Motor neuron (in vitro differentiated cells): ENCODE data around the gene DPP10. TPM values are rescaled to one million over a fixed set of nuclear protein-coding genes. Genes with fewer than 3 reads are reported as not detected.

Experiments used
- ATAC-seq, 8 experiments: fragments of 200-7000 bp; cut with Tn5 transposase; replicated peaks in 6 of 8; 2 replicates each; pipeline ENCODE4 v1.8.0; 2021; ENCODE audit warnings: mild to moderate bottlenecking in 8 of 8, moderate library complexity in 8 of 8
- H3K27ac ChIP-seq, 2 donors: fragments of 250-450 bp; sonication (Bioruptor Pico); 2 replicates each; pipeline ENCODE4 v1.9.0; 2021; ENCODE audit warnings: antibody characterized with exemption in 2 of 2, mild to moderate bottlenecking in 2 of 2, moderate library complexity in 1 of 2
- H3K4me1 ChIP-seq, 2 donors: fragments of 250-450 bp; sonication (Bioruptor Pico); replicated peaks in 1 of 2; 2 replicates each; pipeline ENCODE4 v1.6.1; 2021; ENCODE audit warnings: antibody characterized with exemption in 2 of 2, mild to moderate bottlenecking in 2 of 2, moderate library complexity in 1 of 2
- H3K4me3 ChIP-seq, 5 donors: fragments of 250-450 bp; sonication (Bioruptor Pico); 2 replicates each; pipeline ENCODE4 v1.9.0; 2021; ENCODE audit warnings: antibody characterized with exemption in 5 of 5, mild to moderate bottlenecking in 5 of 5, moderate library complexity in 4 of 5
- WGBS, 10 experiments: fragments of 450-650 bp; shearing (Covaris generic); methylation state at CpG; one replicate each; pipeline ENCODE4 v1.0.0; 2022; 5-methylcytosine and 5-hydroxymethylcytosine counted together
- in situ Hi-C, 9 experiments: fragments of 400-800 bp; cut with MboI; loops; one replicate each; pipeline ENCODE4 v1.15.0; 2021; ENCODE audit warnings: low sequenced_read_pairs in 9 of 9, low pct_unique_long_range_greater_than_20kb in 2 of 9; ENCODE audit not compliant: unreplicated experiment in 9 of 9
- total RNA-seq, 8 experiments: library from RNA; unstranded; fragments of 300-600 nt; gene quantifications; 2 replicates each; pipeline versions ENCODE4 v1.2.3 to v1.2.4, GENCODE V29; 2022

DPP10 gene
- total RNA-seq, 8 experiments from 2014 or later: 0.36 to 11.2 (median 6.7) TPM; not detected in 1

DNA sequence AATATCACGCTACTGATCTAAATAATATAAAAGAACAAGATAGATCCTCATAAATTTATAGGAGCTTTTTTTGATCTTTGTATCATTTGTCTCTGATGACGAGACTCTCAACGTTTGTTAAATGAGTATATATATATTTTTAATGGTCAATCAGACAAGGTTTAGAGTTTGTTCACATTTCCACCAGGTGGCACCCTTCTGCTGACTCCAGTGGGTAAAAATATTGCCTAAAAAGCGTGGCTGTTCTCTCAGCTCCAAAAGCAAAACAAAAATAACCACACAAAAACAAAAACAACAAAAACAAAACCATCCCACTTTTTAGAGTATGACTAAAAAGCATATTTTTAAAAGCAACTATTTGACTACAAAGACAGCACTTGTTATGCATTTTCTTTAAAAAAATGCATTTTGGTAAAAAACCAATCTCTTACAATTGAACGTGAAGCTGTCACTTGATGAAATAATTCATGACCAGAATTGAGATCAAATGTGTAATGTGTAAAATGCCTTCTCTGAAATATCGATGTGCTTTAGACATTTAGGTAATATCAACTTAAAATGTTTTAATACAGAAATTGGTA lies 723.2 kb downstream of the DPP10 start:
- Histone ChIP-seq H3K4me3 (no peak overlapping the region), H3K27ac (no peak overlapping the region), H3K4me1 (peaks cover 0 to 3% of the 10 kb centered on the region in 2 donors)
- ATAC-seq: peak in 1 of 8 experiments; percentile 47
- in situ Hi-C loops: no loop called here
- WGBS, 10 experiments: 0 to 63% (median 36%) methylated on average over 3 to 6 of the region's 6 CpGs

DNA sequence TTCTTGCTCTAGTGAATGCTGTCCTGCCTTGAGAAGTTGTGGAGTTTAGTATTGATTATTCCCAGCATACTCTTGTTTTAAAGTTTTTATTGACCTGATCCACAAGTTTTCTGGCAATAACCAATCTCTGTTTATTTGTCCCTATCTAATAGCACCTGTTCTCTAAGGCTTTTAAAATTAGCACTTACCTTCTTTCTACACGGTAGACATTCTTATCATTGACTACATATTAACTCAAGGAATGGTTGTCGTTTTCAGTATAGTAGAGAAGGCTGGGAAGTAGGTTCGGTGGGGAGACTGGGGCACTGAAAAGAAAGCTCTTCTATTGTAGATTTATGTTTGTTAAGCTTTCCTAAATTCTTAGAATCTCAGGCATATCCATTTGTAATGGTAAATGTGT lies 726.0 kb downstream of the DPP10 start:
- in situ Hi-C loops: no loop called here
- ATAC-seq: no peak
- H3K4me1 ChIP-seq: peaks cover 0 to 3% of the 10 kb centered on the region in 2 donors
- no peak overlapping the region for H3K27ac ChIP-seq
- 2 to 78% (median 54%) methylated on average over 1 to 3 of the region's 3 CpGs for WGBS, 10 experiments
- H3K4me3 ChIP-seq: no peak overlapping the region

GRCh38 chr2:115169814-115170213 lies 727.4 kb downstream of the DPP10 start:
- WGBS, 10 experiments: 50 to 100% (median 91%) methylated on average over 1 of the region's 1 CpG; no CpG with 5 or more reads in 2 of the 10 experiments

DNA sequence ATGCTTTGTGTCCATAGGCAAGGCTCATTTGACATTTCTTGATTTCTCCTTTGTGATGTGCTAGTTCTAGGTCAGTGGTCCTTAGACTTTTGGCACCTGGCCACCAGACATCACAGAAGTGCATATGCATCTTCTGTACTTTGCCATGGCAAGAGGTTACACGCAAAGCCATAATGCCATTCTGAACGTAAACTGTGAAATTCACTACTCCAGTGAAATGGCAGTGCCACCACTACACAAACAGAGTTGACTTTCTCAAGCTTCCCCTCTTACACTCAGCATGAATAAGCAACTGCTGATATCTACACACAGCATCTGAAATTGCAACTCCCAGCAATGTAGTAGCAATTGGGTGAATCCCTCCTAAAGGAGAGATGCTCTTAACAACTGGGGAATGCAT lies 729.3 kb downstream of the DPP10 start:
- Histone ChIP-seq H3K4me3 (no peak overlapping the region), H3K27ac (no peak overlapping the region), H3K4me1 (no peaks in the 10 kb centered on the region)
- WGBS, 10 experiments: 20 to 100% (median 86%) methylated on average over 1 to 2 of the region's 2 CpGs; no CpG with 5 or more reads in 5 of the 10 experiments
- in situ Hi-C loops: no loop called here
- no peak for ATAC-seq

More at GRCh38 chr2:115169814-115170213, 727.4 kb downstream of the DPP10 start:
- no peak overlapping the region for H3K27ac ChIP-seq
- H3K4me1 ChIP-seq: peaks cover 0 to 3% of the 10 kb centered on the region in 2 donors
- no peak overlapping the region for H3K4me3 ChIP-seq
- ATAC-seq: no peak
- in situ Hi-C loops: no loop called here

DNA sequence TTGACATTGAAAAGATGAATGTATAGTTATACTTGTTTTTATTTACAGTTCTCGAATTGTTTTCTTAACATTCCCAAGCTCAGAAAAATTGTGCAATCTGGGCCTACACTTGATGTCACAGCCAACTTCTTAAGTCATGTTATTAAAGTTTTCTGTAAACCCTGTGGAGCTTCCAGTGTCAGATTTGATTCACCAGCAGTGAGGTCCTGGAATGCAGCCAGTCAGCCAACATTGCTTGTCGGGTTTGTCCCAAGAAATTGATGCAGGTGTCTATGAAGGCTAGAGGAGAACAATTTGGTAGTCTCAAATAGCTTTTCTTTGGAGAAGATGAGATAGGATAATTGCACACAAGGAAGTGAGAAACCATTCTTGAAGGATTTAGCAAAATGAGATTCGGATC lies 732.2 kb downstream of the DPP10 start:
- Histone ChIP-seq H3K4me1 (no peaks in the 10 kb centered on the region), H3K27ac (no peak overlapping the region), H3K4me3 (no peak overlapping the region)
- ATAC-seq: no peak
- WGBS, 10 experiments: 0 to 100% (median 67%) methylated on average over 1 to 3 of the region's 3 CpGs; no CpG with 5 or more reads in 1 of the 10 experiments
- in situ Hi-C loops: no loop called here

DNA sequence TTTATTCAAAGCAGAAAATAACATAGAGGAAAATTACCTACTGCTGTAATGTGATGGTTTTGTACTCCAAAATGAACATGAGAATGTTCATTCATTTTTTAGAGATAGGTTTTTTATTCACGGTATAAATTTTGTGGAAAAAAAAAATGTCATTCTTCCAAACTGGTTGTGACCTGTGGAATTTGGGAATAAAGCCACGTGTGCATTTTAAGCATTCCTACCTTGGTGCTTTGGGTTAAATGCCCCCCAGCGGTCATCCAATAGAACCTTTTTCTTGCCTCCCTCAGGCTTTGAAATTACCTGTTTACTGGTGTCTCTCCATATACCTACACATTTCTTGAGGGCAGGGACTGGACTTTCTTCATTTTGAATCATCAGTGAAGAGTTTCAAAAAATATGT lies 740.7 kb downstream of the DPP10 start:
- in situ Hi-C loops: no loop called here
- peaks cover 0 to 5% of the 10 kb centered on the region in 2 donors for H3K4me1 ChIP-seq
- no peak overlapping the region for H3K4me3 ChIP-seq
- 0 to 100% (median 67%) methylated on average over 1 to 3 of the region's 3 CpGs; no CpG with 5 or more reads in 1 of the 10 experiments for whole genome bisulfite sequencing, 10 experiments
- H3K27ac ChIP-seq: no peak overlapping the region
- ATAC-seq: no peak

- peaks cover 0 to 6% of the 10 kb centered on the region in 2 donors for H3K4me1 ChIP-seq
- WGBS, 10 experiments: 23 to 95% (median 77%) methylated on average over 2 to 10 of the region's 13 CpGs; no CpG with 5 or more reads in 3 of the 10 experiments
- in situ Hi-C loops: no loop called here
These were observed 748.0 kb downstream of the DPP10 start for GRCh38 chr2:115190459-115190858.

DNA sequence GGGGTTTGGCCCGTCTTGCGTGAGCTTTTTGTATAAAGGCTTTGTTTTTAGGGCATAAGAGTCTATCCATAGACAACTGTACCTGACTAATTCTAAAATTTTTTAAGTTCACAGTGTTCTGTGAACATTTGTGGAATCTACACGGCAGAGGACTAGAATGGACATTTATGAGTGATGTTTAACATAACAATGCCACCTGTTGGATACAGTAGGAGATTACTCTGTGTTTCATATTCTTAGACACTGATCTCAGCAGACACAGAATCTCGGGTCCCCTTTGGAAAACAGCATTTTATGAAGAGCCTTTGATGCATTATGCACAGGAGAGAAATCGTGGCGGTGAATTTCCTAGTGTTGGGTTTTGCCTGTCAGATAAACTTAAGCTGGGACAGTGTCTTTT lies 752.2 kb downstream of the DPP10 start:
- peaks cover 6 to 9% of the 10 kb centered on the region in 2 donors for H3K4me1 ChIP-seq
- in situ Hi-C loops: no loop called here
- no peak for ATAC-seq
- H3K27ac ChIP-seq: no peak overlapping the region
- no peak overlapping the region for H3K4me3 ChIP-seq
- 0 to 95% (median 82%) methylated on average over 4 to 6 of the region's 6 CpGs; no CpG with 5 or more reads in 2 of the 10 experiments for WGBS, 10 experiments

More at GRCh38 chr2:115190459-115190858, 748.0 kb downstream of the DPP10 start:
- Histone ChIP-seq H3K27ac (no peak overlapping the region), H3K4me3 (no peak overlapping the region)
- no peak for ATAC-seq

DNA sequence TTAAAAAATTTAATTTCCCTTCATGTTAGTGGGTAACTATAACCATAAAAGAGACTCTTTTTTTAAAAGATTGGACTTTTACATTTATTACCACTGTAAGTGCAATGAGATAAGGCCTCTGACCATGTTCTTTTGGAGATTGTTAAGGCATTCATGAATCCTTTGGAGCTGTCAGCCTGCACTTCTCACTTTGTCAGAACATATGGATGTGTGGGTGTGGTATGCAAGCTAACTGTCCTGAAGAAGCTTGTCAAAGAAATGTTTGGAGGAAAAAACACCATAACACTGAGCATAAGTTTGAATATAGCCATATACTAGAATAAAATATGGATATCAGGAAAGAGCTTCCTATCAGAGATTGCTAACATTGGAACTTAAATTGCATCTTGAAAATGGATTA lies 754.1 kb downstream of the DPP10 start:
- no peak for ATAC-seq
- peaks cover 6 to 12% of the 10 kb centered on the region in 2 donors for H3K4me1 ChIP-seq
- no peak overlapping the region for H3K4me3 ChIP-seq
- no peak overlapping the region for H3K27ac ChIP-seq
- in situ Hi-C loops: no loop called here

GRCh38 chr2:115199966-115200365 lies 757.5 kb downstream of the DPP10 start:
- ATAC-seq: no peak
- Histone ChIP-seq H3K27ac (no peak overlapping the region), H3K4me3 (no peak overlapping the region), H3K4me1 (peaks cover 5 to 12% of the 10 kb centered on the region in 2 donors)
- WGBS, 10 experiments: 0 to 82% (median 35%) methylated on average over 1 to 4 of the region's 4 CpGs; no CpG with 5 or more reads in 2 of the 10 experiments
- in situ Hi-C loops: no loop called here

DNA sequence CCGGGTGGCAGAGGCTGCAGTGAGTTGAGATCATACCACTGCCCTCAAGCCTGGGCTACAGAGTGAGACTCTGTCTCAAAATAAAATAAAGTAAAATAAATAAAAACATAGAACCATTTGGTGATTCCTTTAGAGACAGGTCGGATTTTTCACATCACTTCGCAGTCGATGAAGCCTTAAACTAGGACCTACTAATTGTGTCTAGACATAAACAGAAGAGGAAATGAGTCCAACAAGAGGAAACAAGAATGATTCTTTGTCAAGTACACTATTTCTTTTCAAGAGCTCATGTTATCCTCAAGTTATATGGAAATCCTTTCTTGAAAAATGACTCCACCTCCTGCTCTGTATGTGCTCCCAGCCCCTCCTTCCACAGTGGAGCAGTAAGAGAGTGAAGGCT lies 758.9 kb downstream of the DPP10 start:
- ATAC-seq: no peak
- 27 to 100% (median 92%) methylated on average over 3 to 4 of the region's 4 CpGs; no CpG with 5 or more reads in 2 of the 10 experiments for WGBS, 10 experiments
- Histone ChIP-seq H3K4me1 (peaks cover 0 to 6% of the 10 kb centered on the region in 2 donors), H3K4me3 (no peak overlapping the region), H3K27ac (no peak overlapping the region)
- in situ Hi-C loops: no loop called here

- in situ Hi-C loops: no loop called here
- no peak for ATAC-seq
- H3K27ac ChIP-seq: no peak overlapping the region
- peaks cover 0 to 2% of the 10 kb centered on the region in 2 donors for H3K4me1 ChIP-seq
- 0 to 100% (median 82%) methylated on average over 1 to 3 of the region's 3 CpGs; no CpG with 5 or more reads in 1 of the 10 experiments for WGBS, 10 experiments
- no peak overlapping the region for H3K4me3 ChIP-seq
These were observed 766.2 kb downstream of the DPP10 start for GRCh38 chr2:115208493-115209164.

- whole genome bisulfite sequencing, 10 experiments: 13 to 63% (median 35%) methylated on average over 1 to 2 of the region's 2 CpGs; no CpG with 5 or more reads in 2 of the 10 experiments
- no peak overlapping the region for H3K27ac ChIP-seq
- ATAC-seq: peak in 3 of 8 experiments; percentile 34 to 39 (median 35)
- in situ Hi-C loops: no loop called here
- peaks cover 10 to 12% of the 10 kb centered on the region in 2 donors for H3K4me1 ChIP-seq
- no peak overlapping the region for H3K4me3 ChIP-seq
These were observed 771.6 kb downstream of the DPP10 start for GRCh38 chr2:115214050-115214449.
